GM20000 (cell line): Measurements from ENCODE around the gene MLF2.

Experiments used
- DNase-seq: peaks from one replicate; pipeline ENCODE4 v3.0.0; 2012; ENCODE audit warnings: low spot score
- TF ChIP-seq, protein P1 (sequence below): IDR thresholded peaks from 2 replicates; pipeline ENCODE4 v1.5.1; 2012; ENCODE audit warnings: mild to moderate bottlenecking, control low read depth; ENCODE audit errors: extremely low read depth, missing control alignments

MLF2 gene, protein sequence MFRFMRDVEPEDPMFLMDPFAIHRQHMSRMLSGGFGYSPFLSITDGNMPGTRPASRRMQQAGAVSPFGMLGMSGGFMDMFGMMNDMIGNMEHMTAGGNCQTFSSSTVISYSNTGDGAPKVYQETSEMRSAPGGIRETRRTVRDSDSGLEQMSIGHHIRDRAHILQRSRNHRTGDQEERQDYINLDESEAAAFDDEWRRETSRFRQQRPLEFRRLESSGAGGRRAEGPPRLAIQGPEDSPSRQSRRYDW

DNA sequence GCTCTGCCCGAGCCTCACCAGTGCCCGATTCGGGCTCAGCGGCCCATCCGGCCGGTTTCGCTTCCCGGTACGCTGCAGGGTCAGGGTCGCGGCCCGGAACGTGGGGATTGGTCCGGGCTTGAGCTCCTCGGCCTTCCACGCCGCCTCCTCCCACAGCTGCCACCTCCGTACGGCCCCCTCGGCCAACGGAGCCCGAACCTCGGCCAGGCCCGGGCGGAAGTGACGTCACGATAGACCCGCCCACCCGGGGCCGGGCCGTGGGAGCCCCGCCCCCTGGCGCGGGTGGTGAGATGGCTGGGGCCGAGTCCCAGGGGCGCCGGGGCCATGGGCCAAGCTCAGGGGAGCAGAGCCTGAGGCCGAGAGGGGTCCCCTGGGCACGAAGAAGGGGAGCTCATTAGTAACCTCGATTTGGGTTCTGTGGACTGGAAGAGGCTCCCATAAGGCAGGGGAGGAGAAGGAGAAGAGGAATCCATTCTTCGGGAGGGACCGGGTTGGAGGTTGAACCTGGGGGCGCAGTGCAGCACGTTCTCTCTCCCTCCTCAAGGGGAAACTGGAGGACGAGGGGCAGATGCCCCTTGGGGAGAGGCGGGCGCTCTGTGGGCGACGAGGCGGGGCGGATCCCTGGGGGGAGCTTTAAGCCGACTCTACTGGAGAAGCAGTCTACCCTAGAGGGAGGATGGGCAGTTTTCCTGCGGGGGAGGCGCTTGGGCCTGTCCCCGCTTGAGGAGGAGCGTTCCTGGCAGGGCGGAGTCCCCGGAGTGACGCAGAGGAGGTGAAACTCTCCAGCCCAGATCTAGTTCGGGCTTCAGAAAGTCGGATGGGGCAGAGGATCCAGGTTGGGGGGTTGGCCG, at the start of gene MLF2:
TSS of gene MLF2 (minus strand) at position 221 of the 851 bp plus-strand sequence. CDS start 807 bp downstream, outside the sequence.
- peak; percentile 98 for DNase-seq
- TF ChIP-seq, protein P1, sequence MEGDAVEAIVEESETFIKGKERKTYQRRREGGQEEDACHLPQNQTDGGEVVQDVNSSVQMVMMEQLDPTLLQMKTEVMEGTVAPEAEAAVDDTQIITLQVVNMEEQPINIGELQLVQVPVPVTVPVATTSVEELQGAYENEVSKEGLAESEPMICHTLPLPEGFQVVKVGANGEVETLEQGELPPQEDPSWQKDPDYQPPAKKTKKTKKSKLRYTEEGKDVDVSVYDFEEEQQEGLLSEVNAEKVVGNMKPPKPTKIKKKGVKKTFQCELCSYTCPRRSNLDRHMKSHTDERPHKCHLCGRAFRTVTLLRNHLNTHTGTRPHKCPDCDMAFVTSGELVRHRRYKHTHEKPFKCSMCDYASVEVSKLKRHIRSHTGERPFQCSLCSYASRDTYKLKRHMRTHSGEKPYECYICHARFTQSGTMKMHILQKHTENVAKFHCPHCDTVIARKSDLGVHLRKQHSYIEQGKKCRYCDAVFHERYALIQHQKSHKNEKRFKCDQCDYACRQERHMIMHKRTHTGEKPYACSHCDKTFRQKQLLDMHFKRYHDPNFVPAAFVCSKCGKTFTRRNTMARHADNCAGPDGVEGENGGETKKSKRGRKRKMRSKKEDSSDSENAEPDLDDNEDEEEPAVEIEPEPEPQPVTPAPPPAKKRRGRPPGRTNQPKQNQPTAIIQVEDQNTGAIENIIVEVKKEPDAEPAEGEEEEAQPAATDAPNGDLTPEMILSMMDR = peak; percentile 94

DNA sequence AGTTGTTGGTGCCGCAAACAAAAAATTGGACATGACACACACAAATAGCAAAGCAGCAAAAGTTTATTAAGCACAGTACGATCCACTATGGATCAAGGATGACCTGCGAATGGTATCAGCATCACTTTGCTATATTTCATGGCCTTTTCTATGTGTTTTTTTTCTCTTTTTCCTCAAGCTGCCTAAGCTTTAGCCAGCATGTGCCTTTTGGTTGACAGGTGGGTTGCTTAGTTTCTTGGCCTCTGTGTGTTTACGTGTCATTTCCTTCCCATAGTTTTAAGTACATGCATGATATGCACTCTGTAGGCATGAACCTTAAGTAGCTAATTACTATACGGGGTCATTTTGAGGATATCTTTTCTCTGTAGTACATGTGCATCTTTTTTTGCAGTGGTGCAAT, 46.2 kb upstream of the MLF2 start:
- no peak for DNase-seq
- TF ChIP-seq, protein P1 = no peak

DNA sequence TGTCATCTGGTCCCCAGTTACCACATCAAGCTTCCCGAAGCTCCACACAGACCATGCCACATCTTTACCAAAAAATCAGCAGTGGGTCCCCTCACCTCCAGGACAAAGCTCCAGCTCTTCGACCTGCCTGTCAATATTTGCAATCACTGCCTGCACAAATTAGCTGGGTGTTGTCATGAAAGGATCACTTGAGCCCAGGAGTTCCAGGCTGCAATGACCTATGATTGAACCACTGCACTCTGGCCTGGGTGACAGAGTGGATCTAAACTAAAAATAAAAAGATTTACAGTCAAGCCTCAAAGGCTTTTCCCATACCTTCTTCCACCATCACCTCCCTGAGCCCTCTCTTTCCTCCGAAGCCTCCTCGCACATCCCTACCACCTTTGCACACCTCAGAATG, 43.6 kb upstream of the MLF2 start:
- TF ChIP-seq, protein P1 = no peak
- DNase-seq = no peak

DNA sequence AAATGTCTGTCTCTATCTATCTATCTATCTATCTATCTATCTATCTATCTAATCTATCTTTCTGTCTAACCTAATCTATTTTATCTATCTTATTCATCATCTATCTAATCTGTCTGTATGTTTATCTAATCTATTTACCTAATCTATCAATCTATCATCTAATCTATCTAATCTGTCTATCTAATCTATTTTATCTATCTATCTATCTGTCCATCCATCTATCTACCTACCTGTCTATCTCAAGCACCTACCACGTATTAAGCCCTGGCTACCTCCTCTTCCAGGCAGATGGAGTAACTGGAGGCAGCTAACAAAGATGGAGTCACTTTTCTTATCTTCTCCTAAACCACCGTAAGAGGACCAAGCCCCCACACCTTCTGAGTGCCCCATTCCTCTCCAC, 42.1 kb upstream of the MLF2 start:
- TF ChIP-seq, protein P1 = no peak
- DNase-seq = no peak

DNA sequence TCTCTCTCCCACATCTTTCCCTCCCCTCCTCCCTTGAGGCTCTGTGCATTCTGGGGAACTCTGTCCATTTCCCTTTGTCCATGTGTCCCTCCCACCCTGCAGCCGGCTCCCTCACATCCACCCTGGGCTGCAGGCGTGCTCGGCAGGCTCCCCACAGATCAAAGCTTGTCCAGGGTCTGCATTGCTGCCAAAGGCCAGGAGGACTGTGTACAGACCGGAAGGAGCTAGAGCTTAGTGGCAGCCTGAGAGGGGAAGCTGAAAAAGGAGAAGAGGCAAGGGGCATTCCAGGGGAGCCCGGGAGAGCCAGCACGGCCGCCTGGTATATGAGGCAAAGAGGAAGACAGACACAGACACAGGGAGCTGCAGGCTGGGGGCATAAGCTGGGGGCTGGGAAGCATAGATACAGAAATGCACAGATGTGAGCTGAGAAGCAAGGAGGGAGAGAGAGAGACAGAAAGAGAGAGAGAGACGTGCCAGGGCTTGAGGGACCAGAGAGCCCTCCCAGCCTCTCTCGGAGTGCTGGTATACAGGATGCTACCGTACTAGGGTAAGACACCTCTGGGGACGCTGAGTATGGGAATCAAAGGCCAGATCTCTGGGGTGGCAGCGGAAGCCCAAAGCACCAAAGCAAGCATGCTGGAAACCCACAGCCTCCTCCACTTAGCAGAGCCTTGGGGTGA, 39.7 kb upstream of the MLF2 start:
- DNase-seq = no peak
- TF ChIP-seq, protein P1 = no peak

DNA sequence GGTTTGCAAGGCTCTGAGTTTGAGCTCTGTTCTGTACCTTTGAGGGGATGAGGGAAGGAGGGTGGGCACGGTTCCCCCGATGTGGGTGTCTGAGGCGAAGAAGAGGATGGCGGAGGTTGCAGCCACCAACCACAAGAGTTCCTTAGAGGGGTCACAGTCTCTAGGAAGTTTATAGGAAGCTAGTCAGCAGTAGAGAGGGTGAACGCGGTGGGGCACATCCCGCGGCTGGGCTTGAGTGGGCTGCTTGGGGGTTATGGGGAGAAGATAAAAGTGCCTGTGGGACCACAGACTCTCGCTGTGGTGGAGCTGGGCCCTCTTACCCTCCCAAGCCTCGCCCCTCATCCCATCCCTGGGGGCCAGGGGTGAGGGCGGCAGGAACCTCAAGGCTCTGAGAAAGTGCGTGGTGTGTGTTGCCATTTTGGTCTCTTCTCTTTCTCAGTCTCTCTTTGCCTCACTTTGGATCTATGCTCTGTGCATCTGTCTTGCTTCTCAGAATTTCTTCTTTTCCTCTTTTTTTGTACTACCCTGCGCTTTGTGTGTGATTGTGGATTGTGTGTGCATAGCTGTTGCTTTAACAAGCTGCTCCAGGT, 39.1 kb upstream of the MLF2 start:
- DNase-seq = no peak
- TF ChIP-seq, protein P1 = no peak
